PC-9 (cell line): ENCODE measurements around the gene RILP. TPM values are rescaled to one million over a fixed set of nuclear protein-coding genes. Genes with fewer than 3 reads are reported as not detected.
A peak's percentile ranks its signal among the peaks of the same experiment; 100 is the strongest.
"Not testable (repeated sequence)": the region's sequence is repeated elsewhere in the genome, so short reads cannot be mapped to it uniquely, and the experiment has no call there.

Experiments used
- BruUV-seq: library from RNA; stranded (reverse); fragments of 400-500 nt; replicated peaks from 2 replicates; lab custom pipeline; 2021; lab: Mats Ljungman, UMichigan
- CTCF ChIA-PET: fragments of 300-600 bp; sonication (Branson Sonifier 250); formaldehyde crosslinking; loops from one replicate; lab custom pipeline; 2022; ENCODE audit warnings: antibody characterized with exemption; lab: Charles Lee
- POLR2A ChIA-PET: fragments of 300-600 bp; sonication (Branson Sonifier 250); formaldehyde crosslinking; loops from one replicate; lab custom pipeline; 2022; ENCODE audit warnings: antibody characterized with exemption; ENCODE audit not compliant: unreplicated experiment; lab: Charles Lee
- DNase-seq, 2 experiments: peaks; one replicate each; pipeline versions ENCODE4 v3.0.0 to v3.0.0-alpha.2; 2015 to 2022; ENCODE audit warnings: mixed read lengths in 1 of 2
- H2AFZ ChIP-seq: fragments of 200-600 bp; sonication (generic); 2 replicates; pipeline ENCODE4 v1.8.1; 2017; ENCODE audit warnings: antibody characterized with exemption
- H3F3A ChIP-seq: fragments of 200-600 bp; sonication (generic); 2 replicates; pipeline ENCODE4 v1.8.1; 2017; ENCODE audit warnings: antibody characterized with exemption, mild to moderate bottlenecking, low read depth; ENCODE audit not compliant: insufficient read depth
- H3K27ac ChIP-seq: fragments of 200-600 bp; sonication (generic); 2 replicates; pipeline ENCODE4 v1.6.1; 2016; ENCODE audit warnings: mixed run types
- H3K27me3 ChIP-seq: fragments of 200-600 bp; sonication (generic); 2 replicates; pipeline ENCODE4 v1.6.1; 2016; ENCODE audit warnings: low read depth, mixed run types; ENCODE audit not compliant: insufficient read depth
- H3K36me3 ChIP-seq: fragments of 200-600 bp; sonication (generic); 2 replicates; pipeline ENCODE4 v1.6.1; 2016; ENCODE audit warnings: low read depth, mixed run types
- H3K4me1 ChIP-seq: fragments of 200-600 bp; sonication (generic); replicated peaks from 2 replicates; pipeline ENCODE4 v1.6.1; 2016; ENCODE audit warnings: mixed run types; ENCODE audit not compliant: insufficient read depth
- H3K4me2 ChIP-seq: fragments of 200-600 bp; sonication (generic); 2 replicates; pipeline ENCODE4 v1.6.1; 2017; ENCODE audit warnings: mixed run types
- H3K4me3 ChIP-seq: fragments of 200-600 bp; sonication (generic); 2 replicates; pipeline ENCODE4 v1.6.1; 2016; ENCODE audit warnings: mixed run types
- H3K79me2 ChIP-seq: fragments of 200-600 bp; sonication (generic); 2 replicates; pipeline ENCODE4 v1.6.1; 2017; ENCODE audit warnings: low read depth, mixed run types
- H3K9me2 ChIP-seq: fragments of 200-600 bp; sonication (generic); 2 replicates; pipeline ENCODE4 v1.8.1; 2017; ENCODE audit warnings: mild to moderate bottlenecking; ENCODE audit not compliant: insufficient read depth
- H3K9me3 ChIP-seq: fragments of 200-600 bp; sonication (generic); 2 replicates; pipeline ENCODE4 v1.8.1; 2016; ENCODE audit warnings: low read depth; ENCODE audit not compliant: insufficient read depth
- H4K20me1 ChIP-seq: fragments of 200-600 bp; sonication (generic); 2 replicates; pipeline ENCODE4 v1.8.1; 2017; ENCODE audit not compliant: insufficient read depth
- EZH2 ChIP-seq: fragments of 200-600 bp; sonication (generic); IDR thresholded peaks from 2 replicates; pipeline ENCODE4 v1.8.0; 2017; ENCODE audit warnings: antibody characterized with exemption, low read depth
- intact Hi-C: fragments of 100-400 bp; cut with micrococcal nuclease; formaldehyde crosslinking; loops from one replicate; pipeline ENCODE4 v1.10.0; 2022; ENCODE audit not compliant: unreplicated experiment
- total RNA-seq: library from RNA; stranded (reverse); gene quantifications from 2 replicates; pipeline ENCODE4 v1.2.3, GENCODE V29; 2021
- TF ChIP-seq, protein P1 (sequence below): fragments of 200-600 bp; sonication (generic); conservative IDR thresholded peaks from 2 replicates; pipeline ENCODE4 v1.6.1; 2017; ENCODE audit warnings: mixed run types, antibody characterized with exemption, mild to moderate bottlenecking, moderate library complexity

The RILP gene
- total RNA-seq, 1 experiment from 2014 or later = 9.6 TPM

DNA sequence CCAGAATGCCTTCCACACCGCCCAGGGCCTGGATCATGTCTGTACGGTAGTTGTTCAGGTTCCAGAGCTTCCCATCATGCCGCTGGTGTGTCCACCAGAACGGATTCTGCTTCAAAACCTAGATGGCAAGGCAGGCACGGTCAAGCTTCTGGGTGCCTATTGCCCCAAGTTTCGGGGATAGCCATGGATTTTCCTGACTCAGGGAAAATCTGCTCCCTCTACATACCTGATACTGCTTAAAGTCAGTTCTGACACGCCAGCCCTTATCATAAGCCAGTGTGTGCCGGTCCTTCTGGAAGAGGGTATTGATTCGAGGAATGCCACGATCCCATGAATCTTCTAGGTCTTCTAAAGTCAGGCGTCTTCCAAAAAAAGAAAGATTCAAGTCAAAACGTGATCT lies 11.4 kb upstream of the RILP start:
- H2AFZ ChIP-seq = no peak overlapping the region
- TF ChIP-seq, protein P1, sequence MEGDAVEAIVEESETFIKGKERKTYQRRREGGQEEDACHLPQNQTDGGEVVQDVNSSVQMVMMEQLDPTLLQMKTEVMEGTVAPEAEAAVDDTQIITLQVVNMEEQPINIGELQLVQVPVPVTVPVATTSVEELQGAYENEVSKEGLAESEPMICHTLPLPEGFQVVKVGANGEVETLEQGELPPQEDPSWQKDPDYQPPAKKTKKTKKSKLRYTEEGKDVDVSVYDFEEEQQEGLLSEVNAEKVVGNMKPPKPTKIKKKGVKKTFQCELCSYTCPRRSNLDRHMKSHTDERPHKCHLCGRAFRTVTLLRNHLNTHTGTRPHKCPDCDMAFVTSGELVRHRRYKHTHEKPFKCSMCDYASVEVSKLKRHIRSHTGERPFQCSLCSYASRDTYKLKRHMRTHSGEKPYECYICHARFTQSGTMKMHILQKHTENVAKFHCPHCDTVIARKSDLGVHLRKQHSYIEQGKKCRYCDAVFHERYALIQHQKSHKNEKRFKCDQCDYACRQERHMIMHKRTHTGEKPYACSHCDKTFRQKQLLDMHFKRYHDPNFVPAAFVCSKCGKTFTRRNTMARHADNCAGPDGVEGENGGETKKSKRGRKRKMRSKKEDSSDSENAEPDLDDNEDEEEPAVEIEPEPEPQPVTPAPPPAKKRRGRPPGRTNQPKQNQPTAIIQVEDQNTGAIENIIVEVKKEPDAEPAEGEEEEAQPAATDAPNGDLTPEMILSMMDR = no peak
- TF ChIP-seq EZH2 = no peak
- intact Hi-C loops = no loop called here
- ChIA-PET POLR2A (no interaction called here), CTCF (no interaction called here)
- H3K9me3 ChIP-seq = no peaks in the 10 kb centered on the region
- peaks cover 69% of the 10 kb centered on the region for H3K36me3 ChIP-seq
- TSS peak; percentile 28 for BruUV-seq
- no peak overlapping the region for H3K4me2 ChIP-seq
- H3K9me2 ChIP-seq = no peaks in the 10 kb centered on the region
- H3K27ac ChIP-seq = no peak overlapping the region
- peaks cover 40% of the 10 kb centered on the region; the same call in 1 of the 2 replicates for H3F3A ChIP-seq
- peaks cover 12% of the 10 kb centered on the region; the same call in 1 of the 2 replicates for H3K79me2 ChIP-seq
- no peaks in the 10 kb centered on the region for H3K27me3 ChIP-seq
- H3K4me3 ChIP-seq = no peak overlapping the region
- H4K20me1 ChIP-seq = peaks cover 43% of the 10 kb centered on the region
- no peaks in the 10 kb centered on the region for H3K4me1 ChIP-seq
- DNase-seq = no peak

DNA sequence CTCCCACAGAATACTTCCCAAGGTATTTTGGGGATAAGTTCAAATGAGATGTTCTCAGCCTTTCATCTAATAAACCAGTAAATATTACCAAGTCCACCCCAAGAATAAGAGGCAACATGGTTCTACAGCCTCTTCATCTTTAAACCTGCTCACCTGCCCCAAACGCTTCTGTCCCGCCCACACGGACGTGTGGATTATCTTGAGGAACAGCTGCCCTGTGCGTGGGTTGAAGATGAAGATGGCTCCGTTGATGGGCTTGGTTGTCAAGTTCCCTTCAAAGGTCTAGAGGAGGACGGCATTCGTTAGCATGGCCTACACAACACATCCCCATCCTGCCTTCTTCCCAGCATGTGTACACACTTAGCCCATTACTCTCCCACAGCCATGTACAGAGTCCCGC lies 8.4 kb upstream of the RILP start:
- H4K20me1 ChIP-seq = peaks cover 20% of the 10 kb centered on the region

DNA sequence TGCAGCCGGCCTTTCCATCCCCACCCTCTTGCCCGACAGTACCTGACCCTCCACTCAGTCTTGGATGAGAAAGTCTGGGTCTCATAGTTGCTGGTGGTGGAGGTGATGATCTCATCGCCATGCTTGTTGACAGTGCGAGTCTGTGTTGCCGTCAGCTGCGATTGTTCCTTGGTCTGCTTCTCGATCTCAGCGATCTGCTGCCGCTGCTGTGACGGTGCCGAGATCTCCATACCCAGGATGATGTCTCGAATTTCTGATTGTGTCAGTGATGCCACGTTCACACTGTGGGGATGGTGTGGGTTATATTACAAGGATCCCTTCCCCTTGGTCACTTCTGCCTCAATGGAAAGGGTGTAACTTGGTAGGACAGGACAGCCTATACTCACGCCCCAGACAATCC lies 4.1 kb upstream of the RILP start:
- H3K36me3 ChIP-seq = peaks cover 61% of the 10 kb centered on the region
- no peaks in the 10 kb centered on the region for H3K9me2 ChIP-seq
- peaks cover 26% of the 10 kb centered on the region; the same call in 1 of the 2 replicates for H4K20me1 ChIP-seq
- no peak overlapping the region for H3K27ac ChIP-seq
- DNase-seq = no peak
- peaks cover 66% of the 10 kb centered on the region for H3F3A ChIP-seq
- no peak overlapping the region for H3K4me2 ChIP-seq
- H3K79me2 ChIP-seq = no peaks in the 10 kb centered on the region
- POLR2A ChIA-PET = no interaction called here
- no peaks in the 10 kb centered on the region for H3K27me3 ChIP-seq
- peaks cover 24% of the 10 kb centered on the region for H3K4me1 ChIP-seq
- H3K9me3 ChIP-seq = no peaks in the 10 kb centered on the region
- H2AFZ ChIP-seq = no peak overlapping the region
- H3K4me3 ChIP-seq = no peak overlapping the region
- intact Hi-C loops = no loop called here
- BruUV-seq = no TSS peak
- CTCF ChIA-PET = no interaction called here
- TF ChIP-seq, protein P1 = no peak
- TF ChIP-seq EZH2 = no peak

More for the DNA sequence above, 8.4 kb upstream of the RILP start:
- Histone ChIP-seq H2AFZ (no peak overlapping the region), H3K4me3 (no peak overlapping the region), H3K79me2 (0 out of 2 replicates have a peak, but pooled peaks cover 8% of the 10 kb centered on the region), H3K4me1 (no peaks in the 10 kb centered on the region), H3K4me2 (no peak overlapping the region), H3K9me3 (no peaks in the 10 kb centered on the region), H3K9me2 (no peaks in the 10 kb centered on the region), H3K27me3 (no peaks in the 10 kb centered on the region), H3K36me3 (peaks cover 76% of the 10 kb centered on the region), H3K27ac (no peak overlapping the region), H3F3A (peaks cover 44% of the 10 kb centered on the region; the same call in 1 of the 2 replicates)
- no peak for DNase-seq
- no TSS peak for BruUV-seq
- no peak for TF ChIP-seq EZH2
- TF ChIP-seq, protein P1 = no peak
- intact Hi-C loops = no loop called here
- CTCF ChIA-PET = no interaction called here
- POLR2A ChIA-PET = no interaction called here

DNA sequence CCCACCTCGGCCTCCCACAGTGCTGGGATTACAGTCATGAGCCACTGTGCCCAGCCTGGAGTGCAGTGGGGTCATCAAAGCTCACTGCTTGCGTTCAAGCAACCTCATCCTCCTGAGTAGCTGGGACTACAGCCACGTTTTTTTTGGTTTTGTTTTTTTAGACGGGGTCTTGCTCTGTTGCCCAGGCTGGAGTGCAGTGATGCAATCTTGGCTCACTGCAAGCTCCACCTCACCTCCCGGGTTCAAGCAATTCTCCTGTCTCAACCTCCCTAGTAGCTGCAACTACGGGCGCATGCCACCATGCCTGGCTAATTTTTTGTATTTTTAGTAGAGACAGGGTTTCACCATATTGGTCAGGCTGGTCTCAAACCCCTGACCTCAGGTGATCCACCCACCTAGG lies 3.1 kb upstream of the RILP start:
- H3K27me3 ChIP-seq, H3K4me2 ChIP-seq, H3K27ac ChIP-seq, CTCF ChIA-PET, H3K79me2 ChIP-seq, H3K9me2 ChIP-seq, POLR2A ChIA-PET, H2AFZ ChIP-seq, H3K4me3 ChIP-seq, H3K9me3 ChIP-seq, DNase-seq, intact Hi-C loops: not testable (repeated sequence)
- Histone ChIP-seq H4K20me1 (peaks cover 26% of the 10 kb centered on the region; the same call in 1 of the 2 replicates), H3F3A (peaks cover 66% of the 10 kb centered on the region), H3K4me1 (peaks cover 24% of the 10 kb centered on the region), H3K36me3 (peaks cover 52% of the 10 kb centered on the region)
- BruUV-seq = TSS peak; percentile 7
